Measurements from ENCODE around the gene EEF1AKMT1.

- TF ChIP-seq CTCF (conservative IDR thresholded peaks at IDR 0.05; ENCODE audit: low read depth, low read length) (no peak), EZH2phosphoT487 (IDR thresholded peaks at IDR 0.05; ENCODE audit: borderline replicate concordance, low read length) (no peak), EZH2 (IDR thresholded peaks at IDR 0.05; ENCODE audit: low read length, unreplicated experiment) (no peak)
Measured at GRCh38 chr13:20686167-20686566, 87.6 kb downstream of the EEF1AKMT1 start.

Data from PC-3 (cell line).